Hepatocyte (in vitro differentiated cells): ENCODE data around the gene PRSS3. TPM values are rescaled to one million over a fixed set of nuclear protein-coding genes. Genes with fewer than 3 reads are reported as not detected.
"Not testable (repeated sequence)": the region's sequence is repeated elsewhere in the genome, so short reads cannot be mapped to it uniquely, and the experiment has no call there.

Experiments used
- DNase-seq: peaks from one replicate; pipeline ENCODE4 v3.0.0-alpha.2; 2016; ENCODE audit warnings: low spot score
- H2AFZ ChIP-seq: fragments of 200-600 bp; sonication (generic); 2 replicates; pipeline ENCODE4 v1.6.0; 2016; ENCODE audit warnings: antibody characterized with exemption, mild to moderate bottlenecking
- H3K27ac ChIP-seq: fragments of 200-600 bp; sonication (generic); 2 replicates; pipeline ENCODE4 v1.5.1; 2016; ENCODE audit warnings: mild to moderate bottlenecking
- H3K27me3 ChIP-seq: fragments of 200-600 bp; sonication (generic); 2 replicates; pipeline ENCODE4 v1.6.1; 2016
- H3K36me3 ChIP-seq: fragments of 200-600 bp; sonication (generic); replicated peaks from 2 replicates; pipeline ENCODE4 v1.5.1; 2016; ENCODE audit warnings: low read depth; ENCODE audit not compliant: insufficient read depth
- H3K4me1 ChIP-seq: fragments of 200-600 bp; sonication (generic); 2 replicates; pipeline ENCODE4 v1.5.1; 2016; ENCODE audit warnings: mild to moderate bottlenecking, moderate library complexity; ENCODE audit not compliant: insufficient read depth
- H3K4me2 ChIP-seq: fragments of 200-600 bp; sonication (generic); 2 replicates; pipeline ENCODE4 v1.6.0; 2016
- H3K4me3 ChIP-seq: fragments of 200-600 bp; sonication (generic); 2 replicates; pipeline ENCODE4 v1.5.1; 2016; ENCODE audit warnings: mild to moderate bottlenecking
- H3K79me2 ChIP-seq: fragments of 200-600 bp; sonication (generic); 2 replicates; pipeline ENCODE4 v1.6.0; 2017; ENCODE audit warnings: mild to moderate bottlenecking
- H3K9me2 ChIP-seq: fragments of 200-600 bp; sonication (generic); replicated peaks from 2 replicates; pipeline ENCODE4 v1.6.0; 2017; ENCODE audit warnings: mild to moderate bottlenecking; ENCODE audit not compliant: insufficient read depth
- H3K9me3 ChIP-seq: fragments of 200-600 bp; sonication (generic); 2 replicates; pipeline ENCODE4 v1.5.1; 2016; ENCODE audit warnings: low read depth, mild to moderate bottlenecking
- H4K20me1 ChIP-seq: fragments of 200-600 bp; sonication (generic); 2 replicates; pipeline ENCODE4 v1.6.0; 2016; ENCODE audit warnings: mild to moderate bottlenecking; ENCODE audit not compliant: insufficient read depth, poor library complexity, severe bottlenecking
- EZH2 ChIP-seq: fragments of 200-600 bp; sonication (generic); IDR thresholded peaks from 2 replicates; pipeline ENCODE4 v1.6.1; 2016; ENCODE audit warnings: antibody characterized with exemption, mild to moderate bottlenecking, borderline replicate concordance
- EZH2phosphoT487 ChIP-seq: fragments of 200-600 bp; sonication (generic); IDR thresholded peaks from one replicate; pipeline ENCODE4 v1.6.1; 2018; ENCODE audit warnings: antibody characterized with exemption, mild to moderate bottlenecking, low read depth, moderate library complexity; ENCODE audit not compliant: unreplicated experiment, severe bottlenecking
- WGBS: methylation state at CpG from one replicate; pipeline ENCODE4 v1.1.6; 2016; ENCODE audit warnings: low lambda C conversion rate; ENCODE audit errors: missing lambda C conversion rate; 5-methylcytosine and 5-hydroxymethylcytosine counted together
- polyA plus RNA-seq: library from polyadenylated mRNA; unstranded; fragments of >200 nt; fragmentation: Nextera tagmentation; extraction: Ambion mirVana; gene quantifications from 2 replicates; pipeline ENCODE4 v1.2.1, GENCODE V29; 2016
- total RNA-seq: library from RNA; depleted of rRNA; stranded (reverse); fragments of >200 nt; gene quantifications from 2 replicates; pipeline ENCODE4 v1.2.3, GENCODE V29; 2014
- TF ChIP-seq, protein P1 (sequence below): fragments of 200-600 bp; sonication (generic); IDR thresholded peaks from 2 replicates; pipeline ENCODE4 v1.5.1; 2016; ENCODE audit warnings: antibody characterized with exemption, mild to moderate bottlenecking; ENCODE audit not compliant: poor library complexity

Gene PRSS3
- total and polyA plus RNA-seq, 2 experiments from 2014 or later = 1.5 TPM; not detected in 1

DNA sequence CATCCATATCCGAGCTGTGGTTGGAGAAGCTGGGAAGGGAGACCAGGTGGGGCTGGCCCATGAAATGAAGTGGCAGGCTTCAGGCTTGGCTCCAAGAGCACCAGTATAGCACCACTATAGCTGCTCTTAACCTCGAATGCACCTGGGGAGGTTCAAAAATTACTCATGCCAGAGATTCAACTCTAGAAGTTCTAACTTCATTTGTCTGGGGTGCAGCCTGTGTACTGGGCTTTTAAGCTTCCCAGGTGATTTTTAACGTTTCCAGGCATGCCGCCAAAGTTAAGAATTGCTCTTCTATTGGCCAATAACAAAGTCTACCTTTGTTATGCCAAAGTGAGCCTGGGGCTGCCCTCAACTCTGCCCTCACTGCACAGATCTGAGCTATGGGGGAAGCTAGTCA lies 458 bp downstream of the PRSS3 start:
- H2AFZ ChIP-seq = no peak overlapping the region
- H3K9me2 ChIP-seq = no peaks in the 10 kb centered on the region
- no peaks in the 10 kb centered on the region for H3K4me1 ChIP-seq
- H4K20me1 ChIP-seq = no peaks in the 10 kb centered on the region
- no peaks in the 10 kb centered on the region for H3K27me3 ChIP-seq
- no peak for DNase-seq
- H3K4me2 ChIP-seq = no peak overlapping the region
- TF ChIP-seq EZH2phosphoT487 = no peak
- TF ChIP-seq, protein P1, sequence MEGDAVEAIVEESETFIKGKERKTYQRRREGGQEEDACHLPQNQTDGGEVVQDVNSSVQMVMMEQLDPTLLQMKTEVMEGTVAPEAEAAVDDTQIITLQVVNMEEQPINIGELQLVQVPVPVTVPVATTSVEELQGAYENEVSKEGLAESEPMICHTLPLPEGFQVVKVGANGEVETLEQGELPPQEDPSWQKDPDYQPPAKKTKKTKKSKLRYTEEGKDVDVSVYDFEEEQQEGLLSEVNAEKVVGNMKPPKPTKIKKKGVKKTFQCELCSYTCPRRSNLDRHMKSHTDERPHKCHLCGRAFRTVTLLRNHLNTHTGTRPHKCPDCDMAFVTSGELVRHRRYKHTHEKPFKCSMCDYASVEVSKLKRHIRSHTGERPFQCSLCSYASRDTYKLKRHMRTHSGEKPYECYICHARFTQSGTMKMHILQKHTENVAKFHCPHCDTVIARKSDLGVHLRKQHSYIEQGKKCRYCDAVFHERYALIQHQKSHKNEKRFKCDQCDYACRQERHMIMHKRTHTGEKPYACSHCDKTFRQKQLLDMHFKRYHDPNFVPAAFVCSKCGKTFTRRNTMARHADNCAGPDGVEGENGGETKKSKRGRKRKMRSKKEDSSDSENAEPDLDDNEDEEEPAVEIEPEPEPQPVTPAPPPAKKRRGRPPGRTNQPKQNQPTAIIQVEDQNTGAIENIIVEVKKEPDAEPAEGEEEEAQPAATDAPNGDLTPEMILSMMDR = no peak
- TF ChIP-seq EZH2 = no peak
- no peak overlapping the region for H3K4me3 ChIP-seq
- H3K36me3 ChIP-seq = no peaks in the 10 kb centered on the region
- no peak overlapping the region for H3K27ac ChIP-seq
- no peaks in the 10 kb centered on the region for H3K9me3 ChIP-seq
- 78% methylated on average over 4 of the region's 4 CpGs for WGBS
- H3K79me2 ChIP-seq = no peaks in the 10 kb centered on the region

- H3K4me2 ChIP-seq, H3K4me1 ChIP-seq, H3K79me2 ChIP-seq, H3K27ac ChIP-seq, H4K20me1 ChIP-seq, H3K27me3 ChIP-seq, H3K9me2 ChIP-seq, H3K4me3 ChIP-seq, H3K9me3 ChIP-seq, H3K36me3 ChIP-seq, H2AFZ ChIP-seq, DNase-seq: not testable (repeated sequence)
- 70% methylated on average over 5 of the region's 5 CpGs for WGBS
Measured at GRCh38 chr9:33796679-33797078, 1.3 kb downstream of the PRSS3 start.

DNA sequence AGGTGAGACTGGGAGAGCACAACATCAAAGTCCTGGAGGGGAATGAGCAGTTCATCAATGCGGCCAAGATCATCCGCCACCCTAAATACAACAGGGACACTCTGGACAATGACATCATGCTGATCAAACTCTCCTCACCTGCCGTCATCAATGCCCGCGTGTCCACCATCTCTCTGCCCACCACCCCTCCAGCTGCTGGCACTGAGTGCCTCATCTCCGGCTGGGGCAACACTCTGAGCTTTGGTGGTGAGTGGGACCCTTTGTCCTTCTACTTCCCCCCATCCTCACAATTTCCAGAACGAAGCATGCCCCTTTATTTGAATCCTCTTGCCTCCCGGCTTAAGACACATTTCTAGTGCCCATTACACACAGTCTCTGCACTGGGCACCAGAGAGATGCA lies 2.5 kb downstream of the PRSS3 start:
- no peaks in the 10 kb centered on the region for H3K27me3 ChIP-seq
- H3K9me3 ChIP-seq = no peaks in the 10 kb centered on the region
- no peak overlapping the region for H3K4me2 ChIP-seq
- no peaks in the 10 kb centered on the region for H4K20me1 ChIP-seq
- no peaks in the 10 kb centered on the region for H3K9me2 ChIP-seq
- no peak overlapping the region for H3K4me3 ChIP-seq
- H3K79me2 ChIP-seq = no peaks in the 10 kb centered on the region
- no peak overlapping the region for H2AFZ ChIP-seq
- H3K27ac ChIP-seq = no peak overlapping the region
- WGBS = 83% methylated on average over 8 of the region's 8 CpGs
- H3K4me1 ChIP-seq = no peaks in the 10 kb centered on the region
- no peak for DNase-seq
- TF ChIP-seq EZH2 (no peak), EZH2phosphoT487 (no peak)
- TF ChIP-seq, protein P1 = no peak
- H3K36me3 ChIP-seq = no peaks in the 10 kb centered on the region

- Histone ChIP-seq H3K4me3 (no peak overlapping the region), H3K27me3 (no peaks in the 10 kb centered on the region), H3K9me2 (no peaks in the 10 kb centered on the region), H3K4me2 (no peak overlapping the region), H3K36me3 (no peaks in the 10 kb centered on the region), H2AFZ (no peak overlapping the region), H3K9me3 (no peaks in the 10 kb centered on the region), H3K79me2 (no peaks in the 10 kb centered on the region), H3K27ac (no peak overlapping the region), H4K20me1 (no peaks in the 10 kb centered on the region), H3K4me1 (no peaks in the 10 kb centered on the region)
- no peak for DNase-seq
- TF ChIP-seq EZH2phosphoT487 (no peak), EZH2 (no peak)
- TF ChIP-seq, protein P1 = no peak
- WGBS = 87% methylated on average over 10 of the region's 10 CpGs
Measured at GRCh38 chr9:33798545-33798944, 3.2 kb downstream of the PRSS3 start.
